Common myeloid progenitor, CD34-positive (primary cell): ENCODE results near the gene NTHL1.

Experiments
- CTCF ChIA-PET: fragments of 350-600 bp; sonication (Branson Sonifier 250); formaldehyde crosslinking; loops from one replicate; lab custom pipeline; 2021; ENCODE audit warnings: antibody characterized with exemption; lab: Charles Lee
- POLR2A ChIA-PET: fragments of 350-600 bp; sonication (Branson Sonifier 250); formaldehyde crosslinking; loops from one replicate; lab custom pipeline; 2021; ENCODE audit warnings: antibody characterized with exemption; lab: Charles Lee
- DNase-seq, 3 donors: peaks; one replicate each; pipeline versions ENCODE4 v3.0.0 to v3.0.0-alpha.2; 2013
- H3K27ac ChIP-seq, 2 experiments: 1 replicate in 1 of 2; 2 replicates in 1 of 2; pipeline ENCODE4 v1.7.0; 2013; ENCODE audit warnings: inconsistent platforms in 2 of 2, low read length in 2 of 2, mild to moderate bottlenecking in 2 of 2, low read depth in 1 of 2, moderate library complexity in 1 of 2; ENCODE audit not compliant: severe bottlenecking in 2 of 2, insufficient read depth in 1 of 2, poor library complexity in 1 of 2
- H3K27me3 ChIP-seq, 5 experiments: replicated peaks in 2 of 5; 1 replicate in 3 of 5; 2 replicates in 2 of 5; pipeline versions ENCODE4 v1.6.1 to v1.7.0; 2013; ENCODE audit warnings: low read length in 4 of 5, mild to moderate bottlenecking in 2 of 5, moderate library complexity in 2 of 5, inconsistent platforms in 1 of 5; ENCODE audit not compliant: insufficient read depth in 5 of 5, control insufficient read depth in 4 of 5
- H3K36me3 ChIP-seq, 4 experiments: 1 replicate in 2 of 4; 2 replicates in 2 of 4; pipeline versions ENCODE4 v1.6.1 to v1.7.0; 2013; ENCODE audit warnings: low read length in 3 of 4, control low read depth in 1 of 4, mild to moderate bottlenecking in 1 of 4; ENCODE audit not compliant: control insufficient read depth in 4 of 4, insufficient read depth in 4 of 4
- H3K4me1 ChIP-seq, 4 experiments: 1 replicate in 3 of 4; 2 replicates in 1 of 4; pipeline versions ENCODE4 v1.6.1 to v1.7.1; 2013; ENCODE audit warnings: low read length in 3 of 4, mild to moderate bottlenecking in 3 of 4, control low read depth in 1 of 4, inconsistent platforms in 1 of 4, moderate library complexity in 1 of 4; ENCODE audit not compliant: control insufficient read depth in 4 of 4, insufficient read depth in 4 of 4; ENCODE audit errors: control extremely low read depth in 1 of 4
- H3K4me3 ChIP-seq, 7 experiments: 1 replicate in 4 of 7; 2 replicates in 3 of 7; pipeline versions ENCODE4 v1.5.1 to v1.7.0; 2013; ENCODE audit warnings: mild to moderate bottlenecking in 7 of 7, low read length in 6 of 7, moderate library complexity in 6 of 7, inconsistent platforms in 2 of 7, low read depth in 2 of 7, control low read depth in 1 of 7; ENCODE audit not compliant: insufficient read depth in 4 of 7, control insufficient read depth in 1 of 7; ENCODE audit errors: extremely low read depth in 1 of 7
- H3K9me3 ChIP-seq, 5 experiments: 1 replicate in 4 of 5; 2 replicates in 1 of 5; pipeline versions ENCODE4 v1.6.1 to v1.7.1; 2013; ENCODE audit warnings: low read length in 4 of 5, mild to moderate bottlenecking in 2 of 5, inconsistent platforms in 1 of 5, low read depth in 1 of 5, moderate library complexity in 1 of 5; ENCODE audit not compliant: control insufficient read depth in 4 of 5, insufficient read depth in 2 of 5; ENCODE audit errors: control extremely low read depth in 1 of 5
- WGBS: methylation state at CpG from one replicate; pipeline ENCODE4 v1.1.5; 2013; ENCODE audit not compliant: insufficient coverage; 5-methylcytosine and 5-hydroxymethylcytosine counted together

NTHL1 gene

DNA sequence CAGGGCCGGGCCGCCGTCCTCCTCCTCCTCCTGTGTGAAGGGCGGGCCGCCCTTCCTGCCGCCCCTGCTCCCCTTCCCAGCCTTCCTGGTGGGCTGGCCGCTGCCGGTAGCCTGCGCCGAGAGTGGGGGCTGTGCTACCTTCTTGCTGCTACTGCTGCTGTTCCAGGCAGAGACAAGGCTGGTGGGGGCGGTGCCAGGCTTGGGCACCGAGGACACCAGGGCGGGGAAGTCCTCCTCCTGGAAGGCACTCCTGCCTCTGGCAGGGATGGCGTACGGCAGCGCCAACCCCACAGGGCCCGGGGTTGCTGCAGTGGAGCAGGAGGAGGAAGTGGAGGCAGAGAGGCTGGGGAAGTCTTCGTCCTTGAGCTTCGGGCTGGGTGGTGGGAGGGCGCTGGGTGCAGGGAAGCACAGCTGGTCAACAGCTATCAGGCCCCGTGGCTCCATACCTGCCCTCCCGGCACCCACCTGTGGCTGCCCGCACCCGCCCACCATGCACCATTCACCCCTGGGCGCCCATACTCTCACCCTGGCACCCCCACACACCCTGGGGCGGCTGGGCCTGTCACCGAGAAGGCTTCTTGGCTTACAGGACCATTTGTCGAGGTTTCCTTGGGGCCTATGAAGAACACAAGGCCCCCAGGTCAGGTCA lies 47.6 kb downstream of the NTHL1 start:
- Histone ChIP-seq H3K4me1 (peaks cover 0 to 17% (median 14%) of the 10 kb centered on the region in 4 experiments), H3K27ac (no peak overlapping the region), H3K4me3 (no peak overlapping the region), H3K36me3 (peaks cover 0 to 69% (median 54%) of the 10 kb centered on the region in 4 experiments), H3K9me3 (no peaks in the 10 kb centered on the region), H3K27me3 (no peaks in the 10 kb centered on the region)
- POLR2A ChIA-PET = no interaction called here
- 97% methylated on average over 20 of the region's 28 CpGs for WGBS
- CTCF ChIA-PET = interaction anchor here (1.4 kb wide), 1 partner anchor 155 kb away, joined by 3 read pairs; the partner anchor contains the start of gene TRAF7
- DNase-seq = no peak

- WGBS = 97% methylated on average over 26 of the region's 39 CpGs
- CTCF ChIA-PET = interaction anchor here (1.4 to 1.5 kb wide), 2 partner anchors 14 to 156 kb away, joined by 3 to 4 read pairs; partner anchors contain the start of gene TRAF7
- POLR2A ChIA-PET = interaction anchor here (1.0 kb wide), 1 partner anchor 156 kb away, joined by 3 read pairs; the partner anchor contains the start of gene TRAF7
- no peak overlapping the region for H3K4me3 ChIP-seq
- H3K36me3 ChIP-seq = peaks cover 0 to 69% (median 54%) of the 10 kb centered on the region in 4 experiments
- no peak overlapping the region for H3K27ac ChIP-seq
- H3K9me3 ChIP-seq = no peaks in the 10 kb centered on the region
- no peaks in the 10 kb centered on the region for H3K27me3 ChIP-seq
- H3K4me1 ChIP-seq = peaks cover 0 to 9% (median 6%) of the 10 kb centered on the region in 4 experiments
- no peak for DNase-seq
These were observed 48.5 kb downstream of the NTHL1 start for GRCh38 chr16:1998852-1999801.

GRCh38 chr16:1998360-1998835 lies 49.2 kb downstream of the NTHL1 start:
- DNase-seq = no peak
- ChIA-PET CTCF (interaction anchor here (1.5 kb wide), 1 partner anchor 14 kb away, joined by 4 read pairs; no protein-coding TSS in a partner anchor), POLR2A (interaction anchor here (1.0 kb wide), 1 partner anchor 157 kb away, joined by 3 read pairs; the partner anchor contains the start of gene TRAF7)
- Histone ChIP-seq H3K9me3 (no peaks in the 10 kb centered on the region), H3K36me3 (peaks cover 0 to 68% (median 53%) of the 10 kb centered on the region in 4 experiments), H3K27ac (no peak overlapping the region), H3K4me3 (no peak overlapping the region), H3K27me3 (no peaks in the 10 kb centered on the region), H3K4me1 (peaks cover 0 to 2% (median under 1%) of the 10 kb centered on the region in 4 experiments)
- 98% methylated on average over 25 of the region's 27 CpGs for WGBS

DNA sequence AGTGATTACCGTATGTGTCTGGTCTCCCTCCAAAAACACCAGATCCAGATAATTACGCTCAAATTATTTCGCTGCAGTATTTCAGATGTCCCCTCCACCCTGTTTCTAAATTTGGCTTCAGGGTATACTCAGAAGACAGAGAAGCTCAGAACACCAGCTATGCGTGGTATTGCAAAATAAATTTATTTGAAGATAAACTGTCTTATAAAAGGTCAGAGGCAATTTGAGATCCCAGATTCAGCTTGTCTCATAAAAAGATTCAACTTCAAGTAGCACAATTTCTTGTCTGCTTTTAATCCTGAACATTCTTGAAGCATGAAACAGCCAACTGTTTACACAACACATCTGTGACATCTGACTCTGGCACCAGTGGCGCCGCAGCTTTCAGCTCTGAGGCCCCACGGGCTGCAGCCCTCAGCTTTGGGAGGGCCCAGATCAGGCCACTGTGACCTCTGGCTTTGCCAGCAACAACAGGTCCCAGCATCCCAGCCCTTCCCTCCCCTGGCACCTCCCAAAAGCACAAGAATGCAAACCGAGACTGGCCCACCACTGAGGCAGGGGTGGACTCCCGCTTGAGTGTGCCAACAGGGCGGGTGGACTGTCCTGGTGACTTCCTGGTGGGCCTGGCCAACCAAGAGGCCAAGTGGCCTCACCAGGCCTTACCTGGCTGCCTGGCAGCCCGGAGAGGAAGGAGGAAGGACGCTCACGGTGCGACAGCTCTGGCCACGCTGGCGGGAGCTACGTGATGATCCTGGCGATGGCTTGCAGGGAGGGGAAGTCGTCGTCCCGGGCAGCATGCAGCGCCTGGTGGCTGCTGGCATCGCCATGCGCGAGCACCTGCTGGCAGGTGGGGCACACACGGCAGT lies 49.9 kb downstream of the NTHL1 start:
- Histone ChIP-seq H3K9me3 (no peaks in the 10 kb centered on the region), H3K27me3 (peaks cover 0 to 4% (median 0%) of the 10 kb centered on the region in 5 experiments), H3K27ac (no peak overlapping the region), H3K36me3 (peaks cover 0 to 61% (median 49%) of the 10 kb centered on the region in 4 experiments), H3K4me3 (no peak overlapping the region), H3K4me1 (peaks cover 0 to 2% (median 0%) of the 10 kb centered on the region in 4 experiments)
- POLR2A ChIA-PET = no interaction called here
- CTCF ChIA-PET = interaction anchor here (1.2 to 3.3 kb wide), 4 partner anchors 7 to 22 kb away, joined by 4 to 23 read pairs (median 4); partner anchors contain the start of gene NPW
- 96% methylated on average over 20 of the region's 26 CpGs for WGBS
- DNase-seq = no peak

- peaks cover 0 to 29% (median 21%) of the 10 kb centered on the region in 4 experiments for H3K4me1 ChIP-seq
- POLR2A ChIA-PET = no interaction called here
- DNase-seq = no peak
- H3K27me3 ChIP-seq = peaks cover 0 to 36% (median 19%) of the 10 kb centered on the region in 5 experiments
- H3K27ac ChIP-seq = no peak overlapping the region
- H3K4me3 ChIP-seq = no peak overlapping the region
- no peaks in the 10 kb centered on the region for H3K9me3 ChIP-seq
- 100% methylated on average over 2 of the region's 2 CpGs for WGBS
- peaks cover 0 to 21% (median 16%) of the 10 kb centered on the region in 4 experiments for H3K36me3 ChIP-seq
- CTCF ChIA-PET = interaction anchor here (1.2 kb wide), 2 partner anchors 11 to 42 kb away, joined by 3 to 4 read pairs; no protein-coding TSS in a partner anchor
These were observed 53.9 kb downstream of the NTHL1 start for GRCh38 chr16:1993731-1994131.
